GM18508 (cell line): Measurements from ENCODE around the gene CD1D.

Experiments used
- ATAC-seq: cut with Tn5 transposase; IDR thresholded peaks from one replicate; pipeline ENCODE4 v1.9.1; 2021; ENCODE audit warnings: moderate number of reproducible peaks; ENCODE audit not compliant: insufficient read depth, unreplicated experiment

The CD1D gene

DNA sequence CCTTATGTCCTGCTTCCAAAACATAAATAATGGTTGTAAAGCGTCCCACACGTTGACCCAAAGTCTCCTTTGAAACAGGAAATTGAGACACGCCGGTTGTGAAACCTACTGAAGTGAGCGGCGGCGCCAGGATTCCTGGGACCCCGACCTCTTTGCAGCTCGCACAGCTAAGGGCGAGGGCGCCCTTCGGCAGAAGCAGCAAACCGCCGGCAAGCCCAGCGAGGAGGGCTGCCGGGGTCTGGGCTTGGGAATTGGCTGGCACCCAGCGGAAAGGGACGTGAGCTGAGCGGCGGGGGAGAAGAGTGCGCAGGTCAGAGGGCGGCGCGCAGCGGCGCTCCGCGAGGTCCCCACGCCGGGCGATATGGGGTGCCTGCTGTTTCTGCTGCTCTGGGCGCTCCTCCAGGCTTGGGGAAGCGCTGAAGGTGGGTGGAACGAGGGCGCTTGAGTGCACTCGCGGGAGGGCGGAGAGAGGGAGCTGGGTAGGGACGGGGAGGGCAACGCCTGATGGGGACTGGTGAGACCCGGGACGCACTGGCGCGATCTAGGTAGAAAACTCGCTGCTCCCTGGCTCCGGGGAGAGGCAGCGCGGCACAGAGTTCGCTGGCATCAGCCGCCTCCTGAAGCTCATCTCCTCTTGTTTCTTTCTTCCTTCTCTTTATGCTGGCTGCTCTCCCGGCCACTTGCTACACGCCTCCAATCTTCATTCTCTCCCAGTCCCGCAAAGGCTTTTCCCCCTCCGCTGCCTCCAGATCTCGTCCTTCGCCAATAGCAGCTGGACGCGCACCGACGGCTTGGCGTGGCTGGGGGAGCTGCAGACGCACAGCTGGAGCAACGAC, at the start of gene CD1D:
Gene CD1D, plus strand, starts transcription at position 155 of the 836 bp plus-strand sequence. Its CDS starts 207 bp downstream, at position 362.
- ATAC-seq: no peak

DNA sequence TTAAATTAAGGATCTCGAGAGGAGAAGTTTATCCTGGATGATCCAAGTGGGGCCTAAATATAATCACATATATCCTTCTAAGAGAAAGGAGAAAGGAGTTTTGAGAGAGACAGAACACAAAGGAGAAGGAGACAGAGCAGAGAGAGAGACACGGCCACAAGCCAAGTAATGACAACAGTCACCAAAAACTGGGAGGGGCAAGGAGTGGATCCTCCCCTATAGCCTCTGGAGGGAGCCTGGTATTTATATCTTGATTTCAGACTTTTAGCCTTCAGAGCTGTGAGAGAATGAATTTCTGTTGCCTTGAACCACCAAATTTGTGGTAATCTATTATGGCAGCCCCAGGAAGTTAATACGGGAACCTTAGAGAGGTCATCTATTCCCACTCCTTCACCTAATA, 49.5 kb upstream of the CD1D start:
- ATAC-seq: no peak

DNA sequence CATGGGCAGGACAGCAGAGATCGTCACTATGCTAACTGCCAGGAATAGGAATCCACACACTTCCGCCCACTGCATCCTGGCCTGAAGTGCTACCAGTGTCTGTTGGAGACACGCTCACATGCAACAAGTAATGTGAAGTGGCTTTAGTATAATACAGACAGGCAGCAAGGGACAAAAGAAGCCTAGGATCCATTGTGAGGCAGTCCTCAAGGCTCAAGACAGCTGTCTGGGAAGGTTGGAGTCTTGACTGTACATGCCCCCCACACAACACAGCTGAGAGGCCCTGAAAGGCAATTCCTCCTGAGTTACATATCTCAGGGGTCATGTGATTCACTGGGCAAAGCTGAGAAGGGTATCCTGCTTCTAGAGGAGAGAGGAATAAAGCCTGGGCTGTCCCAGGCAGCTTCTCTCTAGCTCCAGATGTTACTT, 39.9 kb upstream of the CD1D start:
- ATAC-seq: no peak

DNA sequence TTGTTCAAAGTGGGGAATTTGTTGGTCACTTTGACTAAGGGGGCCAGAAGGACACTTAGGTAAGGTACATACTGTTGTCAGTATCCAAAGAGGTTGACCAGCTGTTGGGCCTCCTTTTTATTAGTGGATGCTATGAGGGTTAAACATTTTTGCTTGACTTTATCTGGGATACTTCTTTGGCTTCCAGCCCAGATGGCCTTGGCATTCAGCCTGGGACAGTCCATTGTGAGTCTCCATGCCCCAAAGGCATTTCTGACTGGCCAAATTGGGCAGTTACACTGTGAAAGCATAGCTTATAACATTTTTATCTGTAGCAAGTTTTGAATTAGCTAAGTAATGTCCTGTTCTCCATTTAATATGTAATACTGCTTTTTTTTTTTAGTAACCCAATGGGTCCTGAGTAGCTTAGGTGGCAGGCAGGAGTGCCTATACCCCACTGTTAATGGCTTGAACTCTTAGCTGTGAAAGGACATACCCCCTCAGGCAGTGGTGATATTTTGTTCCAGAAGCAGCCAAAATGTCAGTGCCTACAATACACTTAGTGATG, 35.4 kb upstream of the CD1D start:
- ATAC-seq: no peak

DNA sequence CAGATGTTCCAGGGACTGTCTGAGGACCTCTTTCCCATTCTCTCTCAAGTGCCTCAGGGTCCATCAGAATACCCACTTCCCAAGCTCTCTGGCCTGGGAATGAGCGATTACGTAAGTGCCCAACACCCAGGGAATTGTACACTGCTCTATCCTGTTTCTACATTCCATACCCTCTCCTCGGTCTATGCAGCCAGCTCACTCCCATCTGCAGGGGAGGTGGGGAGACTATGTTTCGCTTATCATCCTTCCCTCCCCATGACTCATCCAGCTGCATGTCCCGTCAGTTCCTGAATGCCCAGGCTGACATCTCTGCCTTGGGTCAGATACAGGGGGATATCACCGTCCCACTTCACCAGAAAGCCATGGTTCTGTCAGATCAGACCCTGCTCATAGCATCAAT, 34.5 kb upstream of the CD1D start:
- no peak for ATAC-seq

DNA sequence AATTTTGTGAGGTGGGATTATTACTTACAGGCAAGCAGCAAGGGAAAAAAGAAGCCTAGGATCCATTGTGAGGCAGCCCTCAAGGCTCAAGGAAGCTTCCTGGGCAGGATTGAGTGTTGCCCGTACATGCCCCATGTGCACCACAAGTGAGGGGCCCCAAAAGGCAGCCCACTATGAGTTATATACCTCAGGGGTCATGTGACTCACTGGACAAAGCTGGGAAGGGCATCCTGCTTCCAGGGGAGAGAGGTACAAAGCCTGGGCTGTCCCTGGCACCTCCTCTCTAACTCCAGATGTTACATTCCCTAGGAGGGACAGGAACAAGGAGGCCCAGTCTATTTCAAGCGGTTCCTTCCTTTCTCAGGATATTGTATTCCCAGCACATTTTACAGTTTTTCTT, 34.0 kb upstream of the CD1D start:
- ATAC-seq: no peak

DNA sequence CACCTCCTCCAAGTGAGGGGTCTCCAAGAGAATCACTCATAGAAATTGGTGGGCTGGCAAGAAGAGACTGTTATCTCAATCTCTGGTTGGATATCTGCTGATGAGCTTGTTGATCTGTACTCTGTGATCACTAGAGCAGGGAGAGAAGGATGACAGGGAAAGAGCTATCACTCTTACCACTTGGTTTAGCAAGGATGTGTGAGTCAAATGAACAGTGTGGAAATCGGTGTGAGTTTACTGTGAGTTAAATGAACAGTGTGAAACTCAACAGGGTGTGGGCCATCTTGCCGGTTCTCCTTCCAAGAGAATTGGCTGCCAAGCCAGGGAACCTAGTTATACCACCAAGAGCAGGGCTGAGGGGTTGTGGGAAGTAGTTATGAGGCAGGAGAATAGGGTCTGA, 33.3 kb upstream of the CD1D start:
- no peak for ATAC-seq

DNA sequence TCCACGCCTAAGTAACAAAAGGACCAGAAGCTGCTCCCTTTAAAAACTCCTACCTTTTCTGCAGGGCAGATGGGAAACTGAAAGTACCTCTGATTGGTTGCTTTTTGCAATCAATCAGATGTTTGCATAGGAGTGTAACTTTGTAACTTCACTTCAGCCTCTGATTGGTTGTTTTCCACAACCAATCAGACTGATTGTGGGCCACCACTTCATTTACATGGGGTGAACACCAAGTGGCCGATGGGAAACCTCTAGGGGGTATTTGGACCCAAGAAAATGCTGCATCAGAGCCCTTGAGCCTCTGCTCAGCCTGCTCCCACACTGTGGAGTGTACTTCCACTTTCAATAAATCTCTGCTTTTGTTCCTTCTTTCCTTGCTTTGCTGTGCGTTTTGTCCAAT, 32.8 kb upstream of the CD1D start:
- no peak for ATAC-seq

DNA sequence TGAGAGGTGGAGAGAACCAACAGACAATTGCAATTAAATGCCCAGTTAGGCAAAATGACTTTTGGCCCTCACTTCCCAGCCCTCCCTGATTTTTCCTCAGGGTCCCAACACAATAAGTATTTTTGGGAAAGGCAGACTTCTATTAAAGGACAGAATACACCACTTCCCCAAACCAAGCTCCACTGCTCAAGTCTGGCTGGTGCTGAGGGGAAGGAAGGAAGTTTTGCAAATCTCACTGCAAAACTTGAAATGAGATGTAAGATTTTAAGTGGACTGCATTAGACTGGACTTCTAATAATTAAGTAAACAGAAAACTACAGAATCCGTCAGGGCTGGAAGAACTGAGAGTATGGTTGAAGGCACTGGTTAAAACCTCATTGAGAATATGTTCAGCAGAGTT, 32.2 kb upstream of the CD1D start:
- no peak for ATAC-seq

DNA sequence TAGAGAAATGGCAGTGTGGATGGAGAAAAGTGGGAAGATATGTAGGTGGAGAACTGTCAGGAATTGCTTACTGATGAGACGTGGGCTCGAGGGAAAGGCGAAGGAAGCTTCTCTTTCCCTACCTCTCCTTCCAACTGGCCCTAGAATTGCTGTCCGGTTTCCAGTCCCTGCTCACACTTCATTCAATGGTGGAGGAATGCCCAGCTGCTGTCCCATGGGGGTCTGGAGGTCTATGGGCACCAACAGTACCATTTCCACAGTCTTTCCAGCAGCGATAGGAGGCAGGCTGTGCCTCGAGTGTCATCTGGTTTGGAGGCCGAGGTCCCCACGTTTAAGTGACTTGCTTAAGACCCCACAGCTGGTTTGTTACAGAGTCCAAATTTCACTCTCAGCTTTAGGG, 31.5 kb upstream of the CD1D start:
- no peak for ATAC-seq

DNA sequence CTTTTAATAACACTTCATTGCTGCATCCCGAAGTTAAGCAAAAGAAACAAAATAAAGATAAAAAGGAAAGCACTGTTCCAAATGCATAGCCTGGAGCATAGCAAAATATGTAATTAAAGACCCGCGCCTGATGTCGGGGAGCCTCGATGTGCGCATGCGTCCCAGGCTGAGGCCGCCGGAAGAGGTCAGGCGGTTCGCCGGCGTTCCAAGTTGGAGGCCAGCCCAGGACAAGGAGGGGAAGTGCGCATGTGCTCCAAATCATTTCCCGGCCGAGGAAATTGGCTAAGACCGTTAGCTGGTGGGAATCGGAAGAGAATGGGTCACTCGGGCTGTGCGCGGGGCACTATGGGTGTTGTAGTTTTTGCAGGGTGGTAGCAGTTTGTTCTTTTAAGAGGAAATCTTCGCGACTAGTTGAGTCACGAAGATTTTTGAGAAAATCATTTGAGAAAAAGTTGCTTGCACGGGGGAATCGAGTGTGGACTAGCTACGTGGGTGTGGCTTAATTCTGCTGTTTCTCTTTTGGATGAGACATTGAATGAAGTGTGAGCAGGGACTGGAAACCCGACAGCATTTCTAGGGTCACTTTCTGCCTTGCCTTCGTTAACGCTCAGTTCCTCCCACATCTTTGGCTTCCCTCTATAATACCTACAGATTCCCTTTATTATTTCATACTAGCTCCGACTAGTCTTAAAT, 31.0 kb upstream of the CD1D start:
- no peak for ATAC-seq

DNA sequence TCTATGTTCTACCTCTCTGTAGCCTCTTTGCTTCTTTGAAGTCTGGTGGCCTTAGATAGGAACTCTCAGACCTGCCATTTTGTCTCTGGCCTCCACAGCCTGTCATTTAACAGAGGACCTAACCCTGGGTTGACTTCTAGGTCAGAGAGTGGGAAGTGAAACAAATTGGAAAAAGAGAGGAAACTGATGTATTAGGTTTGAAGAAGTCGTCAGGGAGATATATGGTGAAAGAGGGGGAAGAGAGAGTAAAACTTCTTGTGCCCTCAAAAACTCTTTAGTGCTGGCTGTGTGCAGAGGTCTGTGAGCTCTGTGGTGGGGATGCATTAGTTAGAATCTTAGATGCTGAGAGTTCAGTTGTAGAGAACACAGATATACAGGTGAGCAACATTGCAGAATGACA, 30.2 kb upstream of the CD1D start:
- ATAC-seq: no peak

DNA sequence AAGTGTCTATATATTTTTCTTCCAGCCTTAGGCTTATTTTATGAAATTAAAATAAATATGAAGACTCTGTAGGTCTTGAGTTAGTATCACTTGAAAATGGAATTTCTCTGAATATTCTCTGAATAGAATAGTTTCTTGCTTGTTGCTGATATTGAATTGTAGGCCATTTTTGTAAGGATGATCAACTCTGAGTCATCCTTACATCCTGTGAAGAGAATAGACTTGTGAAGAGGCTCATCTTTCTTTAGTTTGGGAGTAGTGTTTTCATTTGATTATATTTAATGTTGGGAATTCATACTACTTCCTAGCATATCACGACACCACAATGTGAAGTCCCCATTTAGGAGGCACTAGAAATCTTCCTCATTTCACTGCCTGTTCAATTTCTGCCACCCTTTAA, 27.5 kb upstream of the CD1D start:
- ATAC-seq: no peak

DNA sequence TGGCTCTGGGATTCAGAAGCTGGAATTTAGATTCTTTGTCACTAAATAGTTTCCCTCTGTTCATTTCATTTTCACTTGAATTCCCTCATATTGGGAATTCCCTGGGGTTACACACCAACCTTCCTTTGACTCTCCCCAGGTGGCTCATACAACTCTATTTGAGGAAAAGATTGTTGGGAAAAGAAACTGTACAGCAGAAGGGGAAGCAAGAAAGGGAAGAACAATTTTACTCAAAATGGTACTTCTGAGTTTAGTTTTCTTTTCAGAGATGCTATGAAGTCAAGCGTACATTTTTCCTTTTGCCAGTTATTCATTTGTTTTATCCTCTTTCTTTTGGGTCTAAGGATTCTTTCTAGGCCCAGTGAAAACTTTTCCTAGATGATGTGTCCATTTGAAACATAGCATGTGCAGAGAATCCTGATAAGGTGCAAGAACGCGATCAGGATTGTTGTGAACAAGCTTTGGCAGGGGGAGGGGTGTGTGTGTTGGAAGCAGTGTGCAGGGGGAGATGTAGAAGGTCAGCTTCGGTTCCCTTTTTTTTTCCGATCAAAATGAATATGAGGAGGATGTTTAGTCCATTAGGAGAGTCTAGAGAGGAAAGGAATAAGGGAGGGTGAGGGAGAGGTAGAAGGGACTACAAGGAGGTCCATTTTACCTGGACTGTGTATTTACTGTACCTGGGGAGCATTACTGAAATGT, 26.8 kb upstream of the CD1D start:
- ATAC-seq: no peak

DNA sequence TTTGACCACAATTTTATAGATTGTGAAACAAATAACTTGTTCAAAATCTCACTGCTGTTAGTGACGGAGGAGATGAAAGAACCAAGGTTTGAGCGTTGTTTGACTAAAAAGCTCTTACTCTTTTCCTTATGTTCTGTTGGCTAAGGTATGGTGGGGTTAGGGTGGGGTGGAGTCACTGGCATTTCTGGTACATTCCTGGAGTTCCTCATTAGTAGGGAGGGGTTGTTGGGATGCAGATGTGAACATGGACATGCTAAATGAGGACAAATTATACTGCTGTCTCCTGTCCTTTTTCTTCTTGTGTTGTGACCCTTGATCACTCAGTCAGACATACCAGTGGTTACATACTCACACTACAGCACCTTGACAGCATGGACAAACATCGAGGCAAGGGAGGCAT, 26.2 kb upstream of the CD1D start:
- no peak for ATAC-seq

DNA sequence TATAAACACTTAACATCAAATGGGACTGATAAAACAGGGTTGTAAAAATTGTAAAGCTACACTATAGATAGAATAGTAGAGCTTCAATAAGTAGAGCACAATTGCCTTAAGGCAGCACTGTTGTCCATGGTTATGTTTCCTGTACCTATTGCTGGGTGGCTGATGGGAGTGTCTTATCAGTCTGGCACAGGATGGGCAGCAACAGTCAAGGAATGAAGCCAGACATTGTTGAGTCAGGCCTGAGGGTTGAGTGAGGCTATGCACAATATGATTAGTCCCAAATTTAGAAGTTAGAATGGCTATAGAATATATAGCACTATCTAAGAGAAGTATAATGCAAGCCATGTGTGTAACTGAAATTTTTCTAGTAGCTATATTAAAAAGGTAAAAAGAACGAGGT, 25.0 kb upstream of the CD1D start:
- ATAC-seq: no peak

DNA sequence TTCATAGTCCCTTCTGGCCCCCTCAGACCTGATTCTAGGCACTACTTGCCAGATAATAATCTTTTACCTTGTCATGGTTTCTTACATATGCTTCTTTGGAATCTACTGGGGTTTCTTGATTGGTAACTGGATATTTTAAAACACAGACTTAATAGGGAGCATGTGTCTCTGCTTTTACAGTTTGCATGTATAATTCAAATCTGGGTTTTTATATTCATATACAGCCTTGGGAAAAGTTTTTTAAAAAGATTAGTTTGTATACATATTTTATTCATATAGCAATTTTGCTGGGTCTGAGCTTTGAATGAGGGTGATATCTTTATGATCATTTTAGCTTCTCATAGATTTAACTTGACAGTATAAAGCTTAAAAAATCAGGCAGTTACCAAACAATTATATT, 21.1 kb upstream of the CD1D start:
- ATAC-seq: no peak

DNA sequence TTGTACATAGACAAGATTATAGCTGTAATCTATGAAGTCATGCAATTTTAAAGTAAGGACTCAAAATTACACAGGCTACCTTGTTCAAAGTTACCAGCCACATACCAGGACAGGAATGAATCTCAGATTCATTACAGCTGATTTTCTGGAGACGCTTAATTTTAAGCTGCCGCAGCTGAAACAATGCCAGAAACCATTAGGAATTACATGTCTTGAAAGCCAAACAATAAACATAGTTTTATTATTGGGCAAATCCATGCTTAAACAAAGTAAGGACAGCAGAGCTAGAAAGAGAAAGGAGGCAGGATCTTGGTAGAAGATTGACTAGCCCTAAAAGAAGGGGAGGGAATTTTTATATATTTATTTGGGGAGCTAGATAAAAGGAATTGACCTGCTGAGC, 19.2 kb upstream of the CD1D start:
- ATAC-seq: no peak

DNA sequence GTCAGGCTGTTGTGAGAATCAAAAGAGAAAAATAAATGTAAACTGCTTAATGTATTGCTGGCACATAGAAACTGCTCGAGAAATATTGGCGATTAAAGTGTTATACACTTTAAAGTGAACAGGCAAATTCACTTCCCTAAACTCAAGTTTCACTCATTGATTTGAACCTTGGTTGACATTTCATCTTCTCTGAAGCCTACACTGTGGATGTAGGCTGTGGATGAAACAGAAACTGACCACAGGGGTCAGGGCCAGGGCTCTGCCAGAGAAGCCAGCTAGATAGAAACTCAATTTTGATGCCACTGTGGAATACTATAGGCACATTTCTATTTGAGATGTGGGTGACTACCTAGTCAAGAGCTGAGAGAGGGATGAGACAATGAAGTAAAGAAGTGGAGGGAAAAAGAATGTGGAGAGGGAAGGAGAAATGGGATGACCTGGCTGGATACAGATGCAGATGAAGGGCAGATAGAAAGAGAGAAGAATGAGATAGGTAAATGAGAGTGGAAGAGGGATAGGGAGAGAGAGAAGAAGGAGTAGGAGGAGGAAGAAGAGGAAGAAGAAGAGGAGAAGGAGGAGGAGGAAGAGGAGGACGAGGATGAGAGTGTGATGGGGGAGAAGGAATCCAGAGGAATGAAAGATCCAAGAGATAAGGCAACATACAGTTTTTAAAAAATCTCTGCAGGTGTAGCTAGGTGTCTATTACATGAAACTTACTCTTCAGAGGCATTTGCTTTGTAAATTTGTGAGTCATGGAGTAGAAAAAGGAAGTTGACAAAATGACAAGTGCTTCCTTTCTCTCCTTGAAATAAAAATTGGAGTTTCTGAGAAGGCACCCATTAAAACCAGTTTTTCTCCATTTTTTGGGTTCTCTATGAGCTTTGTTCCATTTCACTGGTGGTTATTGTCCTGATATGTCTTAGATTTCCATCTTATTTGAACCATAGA, 17.4 kb upstream of the CD1D start:
- ATAC-seq: peak; percentile 99

DNA sequence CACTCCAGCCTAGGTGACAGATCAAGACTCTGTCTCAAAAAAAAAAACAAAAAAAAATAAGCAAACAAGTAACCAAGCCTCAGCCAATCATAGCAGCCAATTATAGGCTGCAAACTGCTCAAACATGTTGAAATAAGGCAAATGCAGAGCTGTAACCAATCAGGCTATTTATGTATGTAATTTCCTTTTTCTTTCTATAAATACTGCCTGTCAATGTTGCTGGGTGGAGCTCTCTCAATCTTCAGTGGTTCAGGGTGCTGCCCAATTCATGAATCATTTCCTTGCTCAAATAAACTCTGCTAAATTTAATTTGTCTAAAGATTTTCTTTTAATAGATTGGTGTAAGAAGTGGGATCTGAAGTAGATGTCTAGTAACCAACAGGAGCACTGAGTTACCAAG, 11.6 kb upstream of the CD1D start:
- ATAC-seq: no peak
